ENCODE data around the gene SPPL3.

- TF ChIP-seq EP300 (IDR thresholded peaks at IDR 0.05; ENCODE audit: borderline replicate concordance) (no peak), RAD21 (IDR thresholded peaks at IDR 0.05; ENCODE audit: low read depth) (no peak), FOXM1 (IDR thresholded peaks at IDR 0.05; ENCODE audit: borderline replicate concordance, low read depth) (no peak), TAF1 (IDR thresholded peaks at IDR 0.05; ENCODE audit: low read depth) (no peak), ZBTB7A (IDR thresholded peaks at IDR 0.05; ENCODE audit: low read depth) (no peak), MAX (IDR thresholded peaks at IDR 0.05) (no peak), YY1 (IDR thresholded peaks at IDR 0.05; ENCODE audit: low read depth) (no peak), TEAD4 (IDR thresholded peaks at IDR 0.05) (no peak)
Observed at GRCh38 chr12:120905856-120906384, 1.8 kb upstream of the SPPL3 start.
